GM12878 (cell line): ENCODE measurements around the gene PLEKHM2. TPM values are rescaled to one million over a fixed set of nuclear protein-coding genes. Genes with fewer than 3 reads are reported as not detected.
A peak's percentile ranks its signal among the peaks of the same experiment; 100 is the strongest.

Source experiments
- ATAC-seq: fragments of 200-7000 bp; cut with Tn5 transposase; 3 replicates; pipeline ENCODE4 v1.9.1; 2020; ENCODE audit warnings: mild to moderate bottlenecking, moderate library complexity
- BruUV-seq: library from RNA; stranded (reverse); fragments of 400-500 nt; replicated peaks from 2 replicates; lab custom pipeline; 2021; lab: Mats Ljungman, UMichigan
- CTCF ChIA-PET: fragments of 300-600 bp; sonication (Branson Sonifier 250); formaldehyde crosslinking; extraction: SDS; loops from one replicate; lab custom pipeline; 2021; ENCODE audit warnings: inconsistent platforms; lab: Yijun Ruan, JAX
- POLR2A ChIA-PET: fragments of 350-600 bp; formaldehyde crosslinking; extraction: SDS; loops from one replicate; lab custom pipeline; 2021; ENCODE audit warnings: inconsistent platforms; lab: Charles Lee
- RAD21 ChIA-PET: fragments of 300-600 bp; sonication (Branson Sonifier 250); formaldehyde crosslinking; loops from one replicate; lab custom pipeline; 2023; ENCODE audit warnings: antibody characterized with exemption; ENCODE audit not compliant: unreplicated experiment; lab: Charles Lee
- SMC1A ChIA-PET: fragments of 300-600 bp; sonication (Branson Sonifier 250); formaldehyde crosslinking; loops from one replicate; lab custom pipeline; 2023; ENCODE audit not compliant: unreplicated experiment, uncharacterized antibody; lab: Charles Lee
- DNase-seq: peaks from one replicate; pipeline ENCODE4 v3.0.0-alpha.2; 2011; ENCODE audit warnings: low read depth, low spot score
- FAIRE-seq: peaks from 3 replicates; lab custom pipeline; 2011; peaks lifted over from hg19 to GRCh38; lab: Jason Lieb, UNC
- H2AFZ ChIP-seq: 2 replicates; pipeline ENCODE4 v1.6.0; 2011; ENCODE audit warnings: low read depth, low read length, control low read depth; ENCODE audit not compliant: control insufficient read depth
- H3K27ac ChIP-seq: 2 replicates; pipeline ENCODE4 v1.5.1; 2011; ENCODE audit warnings: control low read depth; ENCODE audit not compliant: control insufficient read depth, insufficient read depth
- H3K27me3 ChIP-seq, 2 experiments: replicated peaks in 1 of 2; 2 replicates each; pipeline versions ENCODE4 v1.6.0 to v1.6.1; 2011; ENCODE audit warnings: low read length in 1 of 2; ENCODE audit not compliant: control insufficient read depth in 2 of 2, insufficient read depth in 2 of 2
- H3K36me3 ChIP-seq, 2 experiments: 2 replicates each; pipeline ENCODE4 v1.5.1; 2011; ENCODE audit warnings: low read length in 1 of 2; ENCODE audit not compliant: control insufficient read depth in 2 of 2, insufficient read depth in 2 of 2
- H3K4me1 ChIP-seq: 2 replicates; pipeline ENCODE4 v1.6.1; 2011; ENCODE audit warnings: mild to moderate bottlenecking, low read length, moderate library complexity, mixed read lengths; ENCODE audit not compliant: control insufficient read depth, insufficient read depth
- H3K4me2 ChIP-seq: 2 replicates; pipeline ENCODE4 v1.6.0; 2011; ENCODE audit warnings: control low read depth; ENCODE audit not compliant: control insufficient read depth, insufficient read depth
- H3K4me3 ChIP-seq: fragments of 200-600 bp; sonication (generic); 2 replicates; pipeline ENCODE4 v1.5.1; 2016
- H3K79me2 ChIP-seq: 2 replicates; pipeline ENCODE4 v1.6.0; 2011; ENCODE audit warnings: low read length; ENCODE audit not compliant: control insufficient read depth, insufficient read depth
- H3K9ac ChIP-seq: 2 replicates; pipeline ENCODE4 v1.8.0; 2011; ENCODE audit warnings: low read length, control low read depth, mixed read lengths; ENCODE audit not compliant: control insufficient read depth, insufficient read depth
- H3K9me3 ChIP-seq: replicated peaks from 3 replicates; pipeline ENCODE4 v1.5.1; 2011; ENCODE audit warnings: mild to moderate bottlenecking, low read length; ENCODE audit not compliant: control insufficient read depth, insufficient read depth
- H4K20me1 ChIP-seq: 2 replicates; pipeline ENCODE4 v1.6.0; 2011; ENCODE audit not compliant: control insufficient read depth, insufficient read depth
- JUND ChIP-seq: IDR thresholded peaks from 2 replicates; pipeline ENCODE4 v1.6.1; 2012; ENCODE audit warnings: low read depth, mild to moderate bottlenecking, low read length, improper control_type of control experiment, moderate library complexity
- YY1 ChIP-seq: IDR thresholded peaks from 2 replicates; pipeline ENCODE4 v1.6.1; 2011; ENCODE audit warnings: low read depth, mild to moderate bottlenecking, low read length
- WGBS: methylation state at CpG from one replicate; pipeline ENCODE4 v1.1.6; 2016; ENCODE audit warnings: low lambda C conversion rate; ENCODE audit not compliant: insufficient replicate concordance, insufficient coverage; ENCODE audit errors: missing lambda C conversion rate; 5-methylcytosine and 5-hydroxymethylcytosine counted together
- in situ Hi-C: fragments of 300-500 bp; cut with MboI; formaldehyde crosslinking; loops from 9 replicates; pipeline ENCODE4 v1.14.3; 2018; ENCODE audit warnings: mixed read lengths
- intact Hi-C: fragments of 100-400 bp; cut with micrococcal nuclease; formaldehyde crosslinking; loops from one replicate; pipeline ENCODE4 v1.14.2; 2022; ENCODE audit not compliant: unreplicated experiment
- polyA plus RNA-seq, 11 experiments: library from polyadenylated mRNA; depleted of rRNA in 4 of 11; unstranded in 6 of 11; stranded (reverse) in 5 of 11; fragments of >200 nt; fragmentation: Nextera tagmentation in 4 of 11; fragmentation: Illumina TruSeq in 1 of 11; extraction: Ambion mirVana in 4 of 11; extraction: Trizol in 1 of 11; gene quantifications; 1 replicate in 1 of 11; 2 replicates in 10 of 11; pipeline versions ENCODE4 v1.2.1 to v1.2.3, GENCODE V29; 2011 to 2016; ENCODE audit warnings: inconsistent platforms in 2 of 11, missing spikeins in 2 of 11, low read depth in 1 of 11
- total RNA-seq, 4 experiments: library from RNA; depleted of rRNA in 3 of 4; stranded (reverse); fragments of >200 nt in 3 of 4; fragmentation: Illumina TruSeq in 1 of 4; extraction: Trizol in 1 of 4; gene quantifications; 2 replicates each; pipeline versions ENCODE4 v1.2.1 to v1.2.3, GENCODE V29; 2013 to 2021
- TF ChIP-seq, protein P1 (sequence below): IDR thresholded peaks from 2 replicates; pipeline ENCODE4 v1.6.1; 2012; ENCODE audit warnings: low read depth, low read length, improper control_type of control experiment
- TF ChIP-seq, protein P2 (sequence below), 3 experiments: IDR thresholded peaks in 2 of 3; conservative IDR thresholded peaks in 1 of 3; 2 replicates each; pipeline ENCODE4 v1.5.1; 2011; ENCODE audit warnings: low read depth in 3 of 3, low read length in 3 of 3, mild to moderate bottlenecking in 3 of 3, control low read depth in 2 of 3, moderate library complexity in 2 of 3, inconsistent platforms in 1 of 3, mixed read lengths in 1 of 3; ENCODE audit not compliant: control insufficient read depth in 2 of 3, insufficient read depth in 1 of 3; ENCODE audit errors: extremely low read depth in 1 of 3

Gene PLEKHM2
- total and polyA plus RNA-seq, 10 of the 15 experiments (the other 5 are each of a cell fraction or from before 2014, with no cell fraction given): 0.37 to 55.2 (median 19.3) TPM

DNA sequence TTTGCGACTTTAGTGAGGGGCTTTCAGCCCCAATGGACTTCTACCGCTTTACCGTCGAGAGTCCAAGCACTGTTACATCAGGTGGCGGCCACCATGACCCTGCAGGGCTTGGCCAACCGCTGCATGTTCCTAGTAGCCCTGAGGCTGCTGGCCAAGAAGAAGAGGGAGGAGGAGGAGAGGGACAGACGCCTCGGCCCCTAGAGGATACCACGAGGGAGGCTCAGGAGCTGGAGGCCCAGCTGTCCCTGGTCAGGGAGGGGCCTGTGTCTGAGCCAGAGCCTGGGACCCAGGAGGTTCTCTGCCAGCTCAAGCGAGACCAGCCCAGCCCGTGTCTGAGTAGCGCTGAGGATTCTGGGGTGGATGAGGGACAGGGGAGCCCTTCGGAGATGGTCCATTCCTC is 43.3 kb downstream of the PLEKHM2 start:
- Histone ChIP-seq H3K27ac (no peak overlapping the region), H2AFZ (no peak overlapping the region), H3K79me2 (no peaks in the 10 kb centered on the region), H3K9me3 (no peaks in the 10 kb centered on the region), H3K4me1 (no peaks in the 10 kb centered on the region), H3K9ac (no peak overlapping the region), H3K27me3 (no peaks in the 10 kb centered on the region), H4K20me1 (no peaks in the 10 kb centered on the region), H3K4me3 (no peak overlapping the region), H3K36me3 (peaks cover 19 to 36% of the 10 kb centered on the region in 2 experiments), H3K4me2 (no peak overlapping the region)
- DNase-seq: no peak
- ATAC-seq: no peak
- intact Hi-C loops: no loop called here
- TF ChIP-seq, protein P1, sequence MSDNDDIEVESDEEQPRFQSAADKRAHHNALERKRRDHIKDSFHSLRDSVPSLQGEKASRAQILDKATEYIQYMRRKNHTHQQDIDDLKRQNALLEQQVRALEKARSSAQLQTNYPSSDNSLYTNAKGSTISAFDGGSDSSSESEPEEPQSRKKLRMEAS: no peak
- TF ChIP-seq, protein P2, sequence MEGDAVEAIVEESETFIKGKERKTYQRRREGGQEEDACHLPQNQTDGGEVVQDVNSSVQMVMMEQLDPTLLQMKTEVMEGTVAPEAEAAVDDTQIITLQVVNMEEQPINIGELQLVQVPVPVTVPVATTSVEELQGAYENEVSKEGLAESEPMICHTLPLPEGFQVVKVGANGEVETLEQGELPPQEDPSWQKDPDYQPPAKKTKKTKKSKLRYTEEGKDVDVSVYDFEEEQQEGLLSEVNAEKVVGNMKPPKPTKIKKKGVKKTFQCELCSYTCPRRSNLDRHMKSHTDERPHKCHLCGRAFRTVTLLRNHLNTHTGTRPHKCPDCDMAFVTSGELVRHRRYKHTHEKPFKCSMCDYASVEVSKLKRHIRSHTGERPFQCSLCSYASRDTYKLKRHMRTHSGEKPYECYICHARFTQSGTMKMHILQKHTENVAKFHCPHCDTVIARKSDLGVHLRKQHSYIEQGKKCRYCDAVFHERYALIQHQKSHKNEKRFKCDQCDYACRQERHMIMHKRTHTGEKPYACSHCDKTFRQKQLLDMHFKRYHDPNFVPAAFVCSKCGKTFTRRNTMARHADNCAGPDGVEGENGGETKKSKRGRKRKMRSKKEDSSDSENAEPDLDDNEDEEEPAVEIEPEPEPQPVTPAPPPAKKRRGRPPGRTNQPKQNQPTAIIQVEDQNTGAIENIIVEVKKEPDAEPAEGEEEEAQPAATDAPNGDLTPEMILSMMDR (IDR thresholded peaks at IDR 0.05 in 2 of 3, conservative IDR thresholded peaks at IDR 0.05 in 1 of 3; ENCODE audit: control insufficient read depth in 2 of 3, extremely low read depth in 1 of 3, insufficient read depth in 1 of 3, low read depth in 3 of 3, low read length in 3 of 3): no peak
- TF ChIP-seq JUND (no peak), YY1 (no peak)
- in situ Hi-C loops: no loop called here
- TSS peak; percentile 39 for BruUV-seq
- ChIA-PET SMC1A (no interaction called here), RAD21 (no interaction called here), POLR2A (no interaction called here), CTCF (no interaction called here)
- FAIRE-seq: no peak
- WGBS: 93% methylated on average over 12 of the region's 13 CpGs
